OCI-M1 (cell line): ENCODE results near the gene TRABD2B.

Experiments used
- DNase-seq: peaks from one replicate; lab custom pipeline; 2025; lab: John Stamatoyannopoulos, UW

The TRABD2B gene

DNA sequence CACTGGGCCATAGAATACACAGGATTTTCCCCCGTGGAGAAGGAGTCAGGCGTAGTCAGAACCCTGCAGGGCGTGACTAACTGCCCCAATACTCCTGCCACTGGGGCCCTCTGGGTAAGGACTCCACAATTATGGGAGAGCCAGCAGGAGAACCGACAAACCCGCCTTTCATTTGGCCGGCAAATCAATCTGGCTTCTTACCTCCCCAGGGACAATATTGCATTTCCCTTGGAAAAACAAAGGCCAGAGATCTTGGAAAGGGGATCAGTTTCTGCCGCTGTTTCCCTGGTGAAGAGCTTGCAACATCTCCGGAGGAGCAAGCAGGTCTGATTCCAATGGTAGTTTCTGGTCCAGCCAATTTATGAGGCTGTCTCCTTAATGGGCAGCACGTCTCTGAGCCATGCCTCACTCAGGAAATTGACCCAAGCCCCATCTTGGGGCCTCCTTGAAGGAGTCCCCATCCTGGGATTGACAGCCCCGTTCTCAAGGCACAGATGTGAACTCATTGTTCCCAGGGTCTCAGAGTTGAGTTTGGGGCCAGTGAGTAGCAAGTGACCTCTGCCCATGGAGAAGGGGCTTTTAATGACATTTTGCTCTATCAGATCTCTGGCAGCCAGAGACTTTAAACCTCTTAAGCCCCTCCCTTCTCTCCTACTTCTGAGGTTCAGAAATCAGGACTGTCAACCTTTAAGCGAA, 4.3 kb downstream of the TRABD2B start:
- DNase-seq = no peak

DNA sequence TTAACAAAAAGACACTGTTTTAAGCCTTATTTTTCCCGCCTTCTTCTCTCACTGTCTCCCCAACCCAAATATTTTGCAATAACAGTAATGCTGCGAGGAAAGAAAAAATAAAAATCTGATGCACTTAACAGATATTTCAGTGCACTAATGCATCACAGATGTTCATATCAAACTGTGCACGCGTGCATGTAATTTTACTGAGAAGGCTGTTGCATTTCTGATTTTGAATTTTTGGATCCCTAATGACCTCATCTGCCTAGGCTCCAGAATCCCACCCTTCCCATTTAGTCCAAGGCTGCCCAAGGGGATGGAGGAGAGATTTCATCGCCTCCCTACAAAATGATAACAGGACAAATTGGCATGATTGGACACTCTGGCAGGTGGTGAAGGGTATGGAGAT, 5.5 kb downstream of the TRABD2B start:
- DNase-seq = no peak

DNA sequence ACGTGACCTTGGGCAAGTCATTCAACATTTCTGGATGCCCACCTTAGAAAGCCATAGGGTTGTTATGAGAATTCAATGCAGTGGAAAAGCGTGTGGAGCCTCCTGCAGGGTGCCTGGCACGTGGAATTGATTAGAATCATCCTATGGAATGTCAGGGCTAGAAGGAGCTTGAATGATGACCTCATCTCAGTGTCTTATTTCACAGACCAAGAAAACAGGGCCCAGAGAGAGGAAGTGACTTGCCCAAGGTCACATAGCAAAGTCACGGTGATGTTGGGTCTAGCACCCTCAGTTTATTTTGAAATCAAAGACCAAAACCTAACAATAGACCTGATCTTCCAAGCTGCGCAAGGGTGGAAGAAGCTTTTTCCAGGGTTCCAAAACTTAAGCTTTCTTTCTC, 6.0 kb downstream of the TRABD2B start:
- DNase-seq = no peak

DNA sequence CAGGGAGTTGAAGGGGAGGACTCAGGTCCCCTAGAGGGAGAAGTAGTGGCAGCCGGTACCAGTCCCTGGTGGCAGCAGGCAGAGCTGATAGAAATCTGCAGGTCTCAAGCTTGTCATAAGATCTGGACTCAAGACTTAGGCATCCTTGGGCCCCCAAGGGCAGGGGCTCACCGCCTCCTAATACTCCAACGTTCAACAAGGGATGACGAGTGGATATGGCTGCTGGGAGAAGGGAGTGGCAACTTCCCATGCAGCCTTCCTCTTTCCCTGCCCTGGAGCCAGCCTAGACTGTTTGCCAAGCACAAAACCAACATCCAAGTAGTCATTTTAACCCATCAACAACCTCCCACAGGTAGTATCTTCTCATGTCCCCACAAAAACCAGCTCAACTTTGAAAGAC, 6.9 kb downstream of the TRABD2B start:
- DNase-seq = no peak

DNA sequence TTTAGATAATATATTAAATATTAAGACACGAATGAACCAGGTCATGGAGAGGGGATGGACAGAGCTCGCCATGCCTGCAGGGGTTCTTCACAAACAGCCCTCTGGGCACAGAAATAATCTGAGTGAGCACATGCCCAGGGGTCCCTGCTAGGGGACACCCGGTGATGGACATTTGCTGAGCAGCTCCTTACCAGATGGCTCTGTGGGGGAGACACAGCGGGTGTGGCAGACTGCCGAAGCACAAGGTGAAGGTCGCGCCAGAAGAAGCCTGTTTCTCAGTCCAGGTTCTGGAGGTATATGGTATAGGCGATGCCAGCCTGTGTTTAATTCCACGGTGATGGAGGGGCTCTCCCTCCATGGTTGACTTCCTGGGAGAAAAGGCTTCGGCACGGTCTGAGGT, 9.6 kb downstream of the TRABD2B start:
- DNase-seq = no peak

DNA sequence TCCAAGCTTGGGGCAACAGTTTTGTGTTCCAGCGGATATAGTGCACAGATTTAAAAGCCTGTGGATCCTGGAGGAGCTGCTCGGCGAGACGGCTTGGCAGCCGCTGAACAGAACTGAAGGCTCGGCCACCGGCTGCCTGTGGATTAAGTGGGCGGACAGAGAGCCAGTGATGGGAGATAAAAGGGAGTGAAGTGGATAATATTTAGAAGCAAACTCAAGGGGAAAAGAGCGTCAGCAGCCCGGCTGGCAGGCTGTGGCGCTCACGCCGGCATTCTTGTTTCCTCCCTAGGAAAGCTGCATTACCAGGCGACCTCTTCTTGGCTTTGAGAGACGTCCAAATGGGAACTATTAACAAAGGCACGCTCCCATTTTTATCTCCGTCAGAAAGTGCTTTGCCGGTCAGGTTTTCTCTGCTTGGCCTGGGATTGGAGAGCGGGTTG, 10.4 kb downstream of the TRABD2B start:
- no peak for DNase-seq

DNA sequence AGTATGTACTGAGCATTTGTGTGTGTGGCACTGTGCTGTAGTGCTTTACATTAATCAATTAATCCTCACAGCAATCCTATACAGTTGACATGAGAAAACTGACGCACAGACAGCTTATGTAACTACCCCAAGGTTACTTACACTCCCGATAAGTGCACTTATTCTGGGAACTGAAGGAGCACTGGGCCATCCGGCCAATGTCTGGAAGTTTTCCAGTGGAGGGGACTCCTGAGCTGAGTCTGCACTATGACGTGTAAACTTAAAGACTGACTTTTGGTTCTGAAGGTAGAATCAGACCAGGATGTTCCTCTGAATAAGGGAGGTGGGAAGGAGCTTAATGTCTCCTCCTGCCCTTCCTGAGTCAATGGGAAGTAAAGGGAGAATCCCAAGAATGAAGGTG, 12.2 kb downstream of the TRABD2B start:
- DNase-seq = no peak

DNA sequence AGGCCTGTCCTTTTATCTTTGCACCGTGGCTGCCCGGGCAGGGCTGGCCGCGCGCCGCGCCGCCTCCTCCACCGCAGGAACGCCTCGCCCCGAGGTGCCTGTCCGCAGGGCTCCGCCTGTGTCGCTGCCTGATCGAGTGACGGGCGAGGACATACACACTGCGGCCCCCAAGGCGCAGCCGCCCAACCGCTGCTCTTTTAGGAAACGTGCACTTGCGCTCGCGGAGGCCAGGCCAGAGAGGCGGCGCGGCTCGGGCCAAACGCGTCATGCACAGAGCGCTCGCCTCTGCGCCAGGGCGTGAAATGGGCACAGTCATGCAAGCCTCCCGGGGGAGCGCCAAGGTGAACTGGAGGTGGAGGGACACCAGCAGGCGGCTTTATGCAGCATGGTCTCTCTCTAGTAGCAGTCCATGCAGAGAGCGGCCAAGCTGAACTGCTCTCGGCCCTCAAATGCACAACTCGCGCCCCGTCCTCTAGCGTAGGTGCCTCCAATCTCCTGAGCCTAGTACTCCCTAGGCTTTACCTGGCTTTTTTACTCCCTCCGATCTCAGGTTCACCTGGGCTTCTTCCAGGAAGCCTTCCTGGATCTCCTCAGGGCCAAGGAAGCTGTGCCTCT, 12.9 kb downstream of the TRABD2B start:
- no peak for DNase-seq

DNA sequence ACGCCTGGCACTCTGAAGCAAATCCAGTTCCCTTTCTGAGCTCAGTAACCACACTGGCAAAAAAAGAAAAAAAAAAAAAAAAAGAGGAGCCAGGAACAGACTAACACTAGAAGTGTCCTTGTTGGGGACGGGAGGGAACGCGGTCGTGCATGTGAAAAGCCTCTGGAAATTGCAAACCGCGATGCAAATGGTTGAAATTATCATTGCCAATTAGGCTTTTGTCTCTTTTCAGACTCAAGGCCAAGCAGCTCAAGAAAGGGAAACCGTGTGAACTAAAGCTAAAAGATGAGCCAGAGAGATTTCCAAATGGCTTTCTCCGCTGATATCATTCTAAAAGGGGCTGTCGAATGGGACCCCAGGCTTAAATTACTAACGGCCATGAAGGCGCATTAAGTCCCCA, 13.5 kb downstream of the TRABD2B start:
- no peak for DNase-seq

DNA sequence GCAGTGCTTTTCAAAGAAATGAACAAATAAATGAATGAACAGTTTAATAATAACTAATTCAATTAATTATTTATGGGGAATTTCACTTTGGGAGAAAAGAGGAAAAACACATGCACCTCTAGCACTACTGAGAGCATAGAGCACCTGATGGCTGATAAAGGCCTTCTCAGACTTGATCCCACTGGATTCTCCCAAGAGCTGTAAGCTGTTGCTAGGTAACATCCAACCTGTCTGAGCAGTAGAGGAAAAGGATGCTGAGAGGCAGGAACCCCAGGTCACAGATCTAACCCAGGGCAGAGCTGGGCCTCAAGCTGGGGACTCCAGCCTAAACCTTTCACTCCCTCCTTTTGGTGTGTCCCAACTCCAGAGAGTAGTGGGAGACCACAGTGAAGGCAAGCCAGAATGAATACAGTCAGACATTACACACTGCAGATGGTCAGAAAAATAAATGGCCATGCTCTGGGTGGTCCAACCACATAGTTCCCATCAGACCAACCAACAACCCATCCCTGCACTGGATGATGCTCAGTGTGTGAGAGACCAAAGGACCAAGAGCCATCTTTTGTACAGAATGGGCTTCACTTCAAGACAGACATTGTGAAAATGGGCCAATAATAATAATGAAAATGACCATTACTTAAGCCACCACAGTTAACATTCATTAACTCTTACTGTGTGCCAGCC, 15.4 kb downstream of the TRABD2B start:
- no peak for DNase-seq

DNA sequence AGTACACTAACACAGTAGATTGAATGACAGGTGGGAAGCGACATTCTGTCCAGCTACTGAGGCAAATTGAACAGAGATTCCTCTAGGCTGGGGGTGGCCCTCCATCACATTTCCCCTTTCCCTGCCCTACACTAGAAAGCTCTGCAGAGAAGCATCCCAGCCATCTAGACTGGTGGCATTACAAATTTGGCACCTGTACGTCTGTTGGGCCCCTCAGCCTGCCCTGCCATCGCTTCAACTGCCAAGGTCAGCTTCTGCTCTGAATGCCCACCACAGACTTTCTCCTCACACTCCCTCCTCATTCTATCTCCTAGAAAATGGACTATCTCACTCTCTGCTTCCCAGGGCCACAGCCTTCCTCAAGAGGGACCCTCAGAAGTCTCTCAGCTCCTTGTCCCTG, 16.7 kb downstream of the TRABD2B start:
- DNase-seq = no peak

DNA sequence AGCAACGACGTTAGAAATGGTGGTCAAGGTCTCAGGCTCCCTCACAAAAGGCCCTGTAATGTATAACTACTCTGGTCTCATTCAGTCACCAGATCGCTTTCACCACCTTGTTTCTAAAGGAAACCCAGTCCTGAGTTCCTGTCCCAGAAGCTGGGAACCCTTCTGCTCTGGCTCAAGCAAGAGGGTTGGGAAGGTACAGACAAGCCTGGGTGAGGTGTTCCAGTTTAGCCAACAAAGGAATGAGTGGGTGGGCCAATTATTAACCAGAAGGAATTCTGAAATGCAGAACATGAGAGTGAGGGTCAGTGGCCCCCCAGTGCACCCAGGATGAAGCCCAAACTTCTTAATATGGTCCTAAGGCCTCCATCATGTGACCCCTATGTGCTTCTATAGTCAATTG, 17.5 kb downstream of the TRABD2B start:
- DNase-seq = no peak

DNA sequence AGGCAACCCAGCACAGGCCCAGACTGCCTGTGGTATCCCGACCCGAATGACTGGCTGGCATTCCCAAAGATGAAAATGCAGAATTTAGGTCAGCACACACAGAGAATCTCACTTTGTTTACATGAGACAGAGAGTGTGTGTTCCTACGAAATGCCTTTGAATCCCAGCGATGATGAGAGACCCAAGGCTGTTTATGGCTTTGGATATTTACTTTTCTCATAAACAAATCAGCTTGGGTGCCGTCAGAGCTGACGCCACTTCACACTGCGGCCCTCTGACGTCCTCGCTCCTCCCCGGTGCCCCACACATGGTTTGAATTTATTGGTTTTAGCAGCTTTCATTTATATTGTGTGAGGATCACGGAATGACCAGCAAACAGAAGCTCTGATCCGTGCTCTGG, 18.7 kb downstream of the TRABD2B start:
- DNase-seq = no peak

DNA sequence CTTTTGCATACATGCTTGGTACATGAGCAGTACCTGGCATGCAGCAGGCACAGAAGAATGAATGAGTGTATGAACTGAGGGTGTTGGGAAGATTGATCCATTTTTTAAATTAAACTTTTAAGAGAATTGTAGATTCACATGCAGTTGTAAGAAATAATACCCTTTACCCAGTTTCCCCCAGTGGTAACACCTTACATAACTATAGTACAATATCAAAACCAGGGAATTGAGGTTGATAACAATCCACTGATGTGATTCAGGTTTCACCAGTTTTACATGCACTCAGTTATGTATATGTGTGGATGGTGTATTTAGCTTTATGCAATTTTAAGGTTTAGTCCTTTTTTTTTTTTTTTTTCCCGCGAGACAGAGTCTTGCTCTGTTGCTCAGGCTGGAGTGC, 20.5 kb downstream of the TRABD2B start:
- no peak for DNase-seq

DNA sequence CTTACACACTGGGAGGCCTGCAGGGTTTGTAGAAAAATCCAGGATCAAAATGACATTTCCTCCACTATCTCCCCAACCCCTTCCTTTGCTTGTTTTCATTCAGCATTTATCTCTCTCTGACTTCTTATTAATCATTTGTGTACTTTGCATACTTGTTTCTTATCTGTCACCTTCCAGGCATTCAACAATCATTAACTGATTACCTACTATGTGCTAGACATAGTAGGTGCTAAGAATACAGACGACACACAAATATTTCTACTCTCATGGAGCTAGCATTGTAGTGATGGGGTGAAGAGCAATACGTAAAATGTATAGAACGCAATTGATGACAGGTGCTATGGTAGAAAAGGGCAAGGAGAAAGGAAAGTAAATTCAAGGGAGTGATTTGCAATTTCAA, 20.9 kb downstream of the TRABD2B start:
- no peak for DNase-seq

DNA sequence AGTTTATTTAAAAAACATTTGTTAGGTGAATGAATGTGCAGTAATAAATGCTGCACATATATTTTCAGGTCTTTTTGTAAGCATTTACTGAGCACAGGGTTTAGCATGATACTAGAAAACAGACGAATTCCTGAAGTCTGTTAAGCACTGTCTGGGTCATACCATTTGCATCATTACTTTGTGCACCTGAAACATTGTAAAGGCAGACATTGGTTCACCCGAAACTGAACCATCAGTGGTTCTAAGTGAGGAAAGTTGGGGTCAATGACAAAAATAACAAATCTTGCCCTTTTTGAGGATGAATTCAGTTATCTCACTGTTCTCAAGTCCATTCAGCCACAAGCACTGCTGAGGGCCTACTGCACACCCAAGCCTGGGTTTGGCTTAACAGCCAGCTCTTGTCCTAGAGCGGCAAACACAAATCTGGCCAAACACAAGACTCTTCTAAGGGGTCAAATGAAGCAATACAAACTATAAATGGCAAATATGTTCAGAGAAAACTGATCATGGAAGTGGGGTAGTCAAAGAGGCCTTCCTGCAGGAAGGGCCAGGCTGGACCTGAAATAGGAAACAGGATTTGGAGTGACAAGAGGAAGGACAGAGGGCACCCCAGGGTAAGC, 21.8 kb downstream of the TRABD2B start:
- no peak for DNase-seq

DNA sequence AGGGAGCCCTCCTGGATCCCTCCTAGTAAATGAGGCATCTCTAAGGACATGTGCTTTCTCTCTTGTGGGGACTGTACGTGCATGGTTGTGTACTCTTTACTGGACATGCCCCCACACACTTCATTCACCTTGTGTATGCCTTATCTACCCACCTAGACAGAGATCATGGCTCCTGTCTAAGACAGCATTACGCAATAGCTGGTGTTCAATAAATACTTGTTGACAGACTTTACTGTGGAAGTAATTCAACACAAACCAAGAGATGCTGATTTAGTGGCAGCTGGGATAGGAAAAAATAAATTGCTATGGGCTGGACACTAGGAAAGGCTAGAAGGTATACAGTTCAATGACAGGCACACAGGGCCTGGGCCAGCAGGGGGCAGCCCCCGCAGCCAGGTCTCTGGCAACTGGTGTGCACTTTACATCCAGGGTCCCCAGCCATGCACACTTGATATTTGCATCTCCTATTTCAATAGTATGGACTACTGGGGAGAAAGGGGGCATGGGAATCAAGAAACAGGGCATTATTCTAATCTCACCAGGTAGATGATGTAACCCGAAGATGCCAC, 24.2 kb downstream of the TRABD2B start:
- no peak for DNase-seq

DNA sequence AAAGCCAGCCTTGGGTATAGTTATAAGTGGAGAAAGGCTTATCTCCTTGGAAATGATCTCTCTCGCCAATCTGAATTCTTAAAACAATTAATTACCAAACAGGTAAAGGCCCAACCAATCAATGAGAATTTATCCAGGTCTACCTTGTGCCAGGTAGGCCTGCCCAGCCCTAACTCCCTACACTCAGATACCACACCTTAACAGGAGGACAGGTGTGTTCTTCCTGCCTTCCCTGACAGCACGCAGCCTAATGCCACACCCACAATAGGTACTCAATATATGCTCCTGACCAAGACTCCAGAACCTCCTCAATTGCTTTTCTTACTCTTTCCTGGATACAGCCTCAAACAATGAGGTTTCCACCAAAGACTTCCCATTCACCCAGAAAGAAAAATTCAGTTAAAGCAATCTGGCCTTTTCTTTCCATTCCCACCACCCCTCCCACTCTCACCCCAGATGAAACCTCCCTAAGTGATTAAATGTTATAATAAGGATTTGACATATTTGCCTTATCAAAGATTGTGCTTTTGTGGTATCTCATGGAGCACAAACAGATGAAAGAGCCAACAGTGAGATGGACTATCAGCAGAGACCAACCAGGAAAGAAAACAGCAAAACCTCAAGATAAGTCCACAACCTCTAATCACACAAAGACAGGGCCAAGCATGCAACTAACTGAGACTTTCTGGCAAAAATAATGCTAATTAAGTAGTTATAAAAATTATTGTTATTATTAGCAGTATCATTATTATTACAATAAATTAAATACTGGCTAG, 25.6 kb downstream of the TRABD2B start:
- DNase-seq = peak; percentile 11

DNA sequence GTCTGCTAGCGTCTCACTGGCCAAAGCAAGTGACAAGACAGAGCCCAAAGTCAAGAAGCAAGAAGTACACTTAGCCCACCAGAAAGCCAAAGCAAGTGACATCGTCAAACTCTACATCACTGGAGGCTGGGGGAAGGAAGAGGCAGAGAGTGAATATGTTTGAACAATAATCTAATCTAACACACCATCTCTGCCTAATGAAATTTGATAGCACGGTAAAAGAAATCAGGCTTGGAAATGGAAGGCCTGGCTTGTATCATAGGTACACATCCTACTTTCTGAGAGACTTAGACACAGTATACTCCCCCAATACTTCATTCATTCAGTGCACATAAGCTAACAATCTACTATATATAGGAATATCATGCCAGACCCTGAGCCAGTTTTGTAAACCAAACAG, 26.3 kb downstream of the TRABD2B start:
- DNase-seq = no peak

DNA sequence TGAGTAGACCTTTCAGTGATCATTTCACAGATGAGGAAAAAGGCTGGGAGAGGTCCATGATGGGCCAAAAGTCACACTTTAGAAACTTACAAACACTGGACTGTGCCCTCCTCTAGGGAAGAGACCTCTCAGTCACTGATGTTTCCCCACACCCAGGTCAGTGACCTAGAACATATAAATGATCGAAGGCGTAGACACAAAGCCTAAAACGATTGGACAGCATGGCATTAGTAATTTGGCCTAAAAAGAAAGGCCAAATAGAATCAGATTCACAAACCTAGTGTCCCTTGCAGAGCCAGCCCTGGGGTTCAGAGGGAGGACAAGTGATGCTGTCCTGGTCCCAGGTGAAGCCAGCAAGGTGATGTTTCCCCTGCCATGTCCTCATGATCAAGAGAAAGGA, 27.7 kb downstream of the TRABD2B start:
- DNase-seq = no peak

DNA sequence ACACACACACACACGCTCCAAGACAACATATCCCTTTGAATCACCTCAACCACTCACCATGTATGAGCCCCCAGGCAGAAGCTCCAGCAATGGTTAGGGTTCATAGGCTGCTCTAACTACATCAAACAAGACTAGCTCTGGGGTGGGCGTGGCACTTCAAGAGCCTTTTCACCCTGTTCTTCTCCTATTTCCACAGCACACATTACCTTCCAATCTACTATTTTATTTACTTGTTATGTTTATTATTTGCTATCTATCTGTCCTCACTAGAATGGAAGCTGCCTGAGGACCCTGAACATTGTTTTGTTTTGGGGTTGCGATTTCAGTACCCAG, 28.7 kb downstream of the TRABD2B start:
- no peak for DNase-seq
